MM.1S (cell line): ENCODE data around the gene ST3GAL3.

Source experiments
- DNase-seq: peaks from one replicate; pipeline ENCODE4 v3.0.0-alpha.2; 2015
- H2AFZ ChIP-seq: fragments of 300-600 bp; sonication (generic); 2 replicates; pipeline ENCODE4 v1.6.0; 2016; ENCODE audit warnings: antibody characterized with exemption, low read length
- H3F3A ChIP-seq: fragments of 300-600 bp; sonication (generic); 2 replicates; pipeline ENCODE4 v1.6.1; 2016; ENCODE audit warnings: mild to moderate bottlenecking, antibody characterized with exemption, low read length, moderate library complexity, mixed read lengths; ENCODE audit not compliant: insufficient read depth
- H3K27ac ChIP-seq: fragments of 300-600 bp; sonication (generic); 2 replicates; pipeline ENCODE4 v1.5.1; 2016; ENCODE audit warnings: mild to moderate bottlenecking, low read length
- H3K27me3 ChIP-seq: fragments of 300-600 bp; sonication (generic); replicated peaks from 2 replicates; pipeline ENCODE4 v1.6.0; 2016; ENCODE audit warnings: low read length; ENCODE audit not compliant: insufficient read depth
- H3K36me3 ChIP-seq: fragments of 300-600 bp; sonication (generic); replicated peaks from 2 replicates; pipeline ENCODE4 v1.6.1; 2016; ENCODE audit warnings: mild to moderate bottlenecking, low read length, mixed read lengths; ENCODE audit not compliant: insufficient read depth
- H3K4me1 ChIP-seq: fragments of 300-600 bp; sonication (generic); 2 replicates; pipeline ENCODE4 v1.6.1; 2016; ENCODE audit warnings: low read length, mixed read lengths
- H3K4me2 ChIP-seq: fragments of 300-600 bp; sonication (generic); 2 replicates; pipeline ENCODE4 v1.6.0; 2016; ENCODE audit warnings: low read depth, low read length
- H3K4me3 ChIP-seq: fragments of 300-600 bp; sonication (generic); 2 replicates; pipeline ENCODE4 v1.5.1; 2016; ENCODE audit warnings: low read length, mixed read lengths
- H3K79me2 ChIP-seq: fragments of 300-600 bp; sonication (generic); 2 replicates; pipeline ENCODE4 v1.6.1; 2016; ENCODE audit warnings: mixed run types, low read length, mixed read lengths
- H3K9ac ChIP-seq: fragments of 300-600 bp; sonication (generic); 2 replicates; pipeline ENCODE4 v1.6.1; 2016; ENCODE audit warnings: low read length, mixed read lengths
- H3K9me2 ChIP-seq: fragments of 300-600 bp; sonication (generic); replicated peaks from 2 replicates; pipeline ENCODE4 v1.6.1; 2016; ENCODE audit warnings: mild to moderate bottlenecking, low read length, mixed read lengths; ENCODE audit not compliant: insufficient read depth
- H3K9me3 ChIP-seq: fragments of 300-600 bp; sonication (generic); replicated peaks from 2 replicates; pipeline ENCODE4 v1.6.1; 2016; ENCODE audit warnings: mild to moderate bottlenecking, low read length, mixed read lengths; ENCODE audit not compliant: insufficient read depth
- H4K20me1 ChIP-seq: fragments of 300-600 bp; sonication (generic); 2 replicates; pipeline ENCODE4 v1.6.1; 2016; ENCODE audit warnings: mild to moderate bottlenecking, low read length, moderate library complexity, mixed read lengths; ENCODE audit not compliant: insufficient read depth
- CTCF ChIP-seq: fragments of 300-600 bp; sonication (generic); IDR thresholded peaks from 2 replicates; pipeline ENCODE4 v1.5.1; 2016; ENCODE audit warnings: antibody characterized with exemption, low read length, mixed read lengths
- EZH2 ChIP-seq: fragments of 300-600 bp; sonication (generic); optimal IDR thresholded peaks from 2 replicates; pipeline ENCODE3; 2017; ENCODE audit warnings: low read depth, mild to moderate bottlenecking, antibody characterized with exemption, low read length, mixed read lengths
- EZH2phosphoT487 ChIP-seq: fragments of 300-600 bp; sonication (generic); IDR thresholded peaks from 2 replicates; pipeline ENCODE4 v1.6.1; 2018; ENCODE audit warnings: antibody characterized with exemption, low read length

Gene ST3GAL3

GRCh38 chr1:43706598-43707189, 642 bp upstream of the ST3GAL3 start:
- H3K4me1 ChIP-seq, result peaks cover 29% of the 10 kb centered on the region
- no peak overlapping the region for H3K27ac ChIP-seq
- TF ChIP-seq CTCF (no peak), EZH2 (no peak), EZH2phosphoT487 (no peak)
- H3K9me2 ChIP-seq, result no peaks in the 10 kb centered on the region
- no peaks in the 10 kb centered on the region for H3K9me3 ChIP-seq
- H2AFZ ChIP-seq, result peak overlapping the region; percentile 88
- no peaks in the 10 kb centered on the region for H4K20me1 ChIP-seq
- H3K9ac ChIP-seq, result peak overlapping the region; percentile 56
- H3K4me3 ChIP-seq, result peak overlapping the region; percentile 97
- DNase-seq, result peak; percentile 27
- peaks cover 16% of the 10 kb centered on the region for H3F3A ChIP-seq
- H3K27me3 ChIP-seq, result no peaks in the 10 kb centered on the region
- no peaks in the 10 kb centered on the region for H3K36me3 ChIP-seq
- peaks cover 17% of the 10 kb centered on the region for H3K79me2 ChIP-seq
- H3K4me2 ChIP-seq, result peak overlapping the region; percentile 74

- peaks cover 22% of the 10 kb centered on the region for H3K79me2 ChIP-seq
- no peaks in the 10 kb centered on the region for H3K9me3 ChIP-seq
- TF ChIP-seq CTCF, result no peak
- TF ChIP-seq EZH2phosphoT487, result no peak
- no peak for TF ChIP-seq EZH2
- H3K36me3 ChIP-seq, result no peaks in the 10 kb centered on the region
- peak overlapping the region; percentile 2; the same call in 1 of the 2 replicates for H3K27ac ChIP-seq
- peak overlapping the region; percentile 98 for H3K4me3 ChIP-seq
- H3K27me3 ChIP-seq, result no peaks in the 10 kb centered on the region
- H3K9me2 ChIP-seq, result no peaks in the 10 kb centered on the region
- H3K9ac ChIP-seq, result peak overlapping the region; percentile 51; the same call in 1 of the 2 replicates
- peaks cover 42% of the 10 kb centered on the region for H3K4me1 ChIP-seq
- H2AFZ ChIP-seq, result peak overlapping the region; percentile 96
- peaks cover 23% of the 10 kb centered on the region for H3F3A ChIP-seq
- peak overlapping the region; percentile 90 for H3K4me2 ChIP-seq
- H4K20me1 ChIP-seq, result no peaks in the 10 kb centered on the region
- no peak for DNase-seq
Observed at GRCh38 chr1:43708002-43708410, 670 bp downstream of the ST3GAL3 start.

GRCh38 chr1:43711049-43711448, 3.7 kb downstream of the ST3GAL3 start:
- Histone ChIP-seq H3K4me3 (no peak overlapping the region), H3K4me2 (peak overlapping the region; percentile 65; the same call in 1 of the 2 replicates), H3K9me2 (no peaks in the 10 kb centered on the region), H3K9ac (no peak overlapping the region), H3K9me3 (no peaks in the 10 kb centered on the region), H2AFZ (no peak overlapping the region), H3K27ac (peak overlapping the region; percentile 40; the same call in 1 of the 2 replicates), H3K4me1 (peaks cover 45% of the 10 kb centered on the region), H3F3A (peaks cover 16% of the 10 kb centered on the region), H3K27me3 (no peaks in the 10 kb centered on the region), H4K20me1 (no peaks in the 10 kb centered on the region), H3K79me2 (peaks cover 29% of the 10 kb centered on the region), H3K36me3 (no peaks in the 10 kb centered on the region)
- TF ChIP-seq EZH2phosphoT487, result no peak
- TF ChIP-seq EZH2, result no peak
- no peak for TF ChIP-seq CTCF
- no peak for DNase-seq
